Glomerular endothelial cell (primary cell): Measurements from ENCODE around the gene LYPD6B. TPM values are rescaled to one million over a fixed set of nuclear protein-coding genes. Genes with fewer than 3 reads are reported as not detected.

Experiments
- DNase-seq: peaks from one replicate; pipeline ENCODE4 v3.0.0-alpha.2; 2011; ENCODE audit warnings: low read depth, low spot score; ENCODE audit errors: extremely low read depth
- total RNA-seq: library from RNA; depleted of rRNA; stranded (reverse); fragments of >200 nt; gene quantifications from 2 replicates; pipeline ENCODE4 v1.2.3, GENCODE V29; 2015

The LYPD6B gene
- total RNA-seq, 1 donor from 2014 or later, result 1.3 TPM

DNA sequence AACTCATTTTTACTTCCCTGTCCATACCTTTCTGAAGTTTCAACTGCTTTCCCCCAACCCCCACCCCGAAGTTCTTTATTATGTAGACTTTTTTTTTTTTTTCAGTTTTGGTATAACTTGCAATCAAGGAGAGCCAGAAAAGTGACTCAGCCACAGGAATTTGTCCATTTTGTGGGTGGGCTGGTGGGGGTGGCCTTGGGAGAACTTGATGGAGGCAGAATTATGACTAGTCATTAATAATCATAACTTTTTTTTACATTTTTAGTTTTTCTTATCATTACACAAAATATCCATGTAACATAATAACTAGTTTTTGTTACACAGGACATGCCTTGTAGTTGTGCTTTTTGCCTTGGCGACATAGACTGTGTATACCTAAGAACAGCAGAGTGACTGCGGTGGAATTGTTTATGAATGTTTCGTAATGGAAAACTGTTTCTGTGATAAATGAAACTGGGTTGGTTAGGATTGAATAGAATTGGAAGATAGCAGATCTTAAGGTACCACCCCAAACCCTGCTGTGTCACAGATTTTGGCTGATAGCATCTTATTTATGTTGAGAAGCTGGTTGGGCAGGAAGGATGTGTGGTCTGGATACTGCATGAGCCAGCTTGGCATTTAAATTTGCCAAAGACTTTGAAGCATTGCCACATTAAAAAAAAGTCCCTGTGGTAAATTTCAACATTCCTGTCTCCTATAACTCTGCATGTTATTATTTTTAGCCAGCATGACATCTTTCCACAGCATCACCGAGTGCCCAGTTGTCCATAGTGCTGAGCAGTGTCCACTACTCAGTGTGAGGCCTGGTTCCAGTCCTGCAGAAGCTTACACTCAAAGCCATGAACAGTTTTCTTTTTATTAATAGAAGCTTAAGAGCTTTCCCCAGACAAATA, 30.7 kb downstream of the LYPD6B start:
- no peak for DNase-seq

DNA sequence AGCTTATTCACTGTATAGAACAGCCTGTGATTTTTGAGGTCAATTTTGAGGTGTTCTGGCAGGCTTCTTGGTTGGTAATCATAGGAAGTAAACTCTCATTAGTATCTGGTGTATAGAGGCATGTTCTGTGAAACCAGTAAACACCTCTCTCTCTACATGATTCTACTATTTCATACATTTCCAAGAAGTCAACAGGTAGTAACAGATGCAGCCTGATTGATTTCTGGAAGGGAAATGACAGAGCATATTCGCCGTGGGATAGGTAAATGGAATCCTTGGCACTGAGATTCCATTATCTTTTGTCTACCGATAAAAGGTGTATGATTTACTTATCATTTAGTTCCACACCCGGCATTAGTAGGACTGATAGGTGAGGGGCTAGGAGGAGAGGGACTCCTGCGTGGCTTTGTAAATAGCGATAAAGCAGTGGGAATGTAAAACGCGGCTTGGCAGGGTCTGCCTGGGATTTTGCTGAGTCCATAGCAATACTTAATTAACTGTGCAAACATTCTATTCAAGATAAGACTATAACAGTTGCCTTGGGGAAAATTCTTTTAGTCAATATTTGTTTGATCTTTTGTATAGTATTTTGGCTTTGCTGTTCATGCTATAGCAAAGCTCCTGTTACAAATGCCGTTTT, 32.3 kb downstream of the LYPD6B start:
- no peak for DNase-seq

DNA sequence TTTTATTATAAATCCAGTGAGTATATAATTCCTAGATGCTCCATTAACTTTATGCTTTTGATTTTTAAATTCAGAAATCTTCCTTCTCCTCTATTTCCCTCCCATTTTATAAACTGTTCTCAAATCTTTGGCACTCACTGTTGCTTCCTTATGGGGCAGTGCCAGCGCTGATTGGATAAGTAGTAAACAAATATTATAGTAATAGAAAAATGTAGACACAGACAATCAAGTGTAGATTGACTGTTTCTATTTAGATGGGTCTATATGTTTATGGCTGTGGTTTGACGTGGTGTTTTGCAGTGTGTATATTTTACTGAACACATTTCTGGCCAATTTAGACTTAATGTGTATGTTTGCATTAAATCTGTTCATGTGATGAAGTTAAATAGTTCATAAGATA, 36.6 kb downstream of the LYPD6B start:
- DNase-seq, result no peak

DNA sequence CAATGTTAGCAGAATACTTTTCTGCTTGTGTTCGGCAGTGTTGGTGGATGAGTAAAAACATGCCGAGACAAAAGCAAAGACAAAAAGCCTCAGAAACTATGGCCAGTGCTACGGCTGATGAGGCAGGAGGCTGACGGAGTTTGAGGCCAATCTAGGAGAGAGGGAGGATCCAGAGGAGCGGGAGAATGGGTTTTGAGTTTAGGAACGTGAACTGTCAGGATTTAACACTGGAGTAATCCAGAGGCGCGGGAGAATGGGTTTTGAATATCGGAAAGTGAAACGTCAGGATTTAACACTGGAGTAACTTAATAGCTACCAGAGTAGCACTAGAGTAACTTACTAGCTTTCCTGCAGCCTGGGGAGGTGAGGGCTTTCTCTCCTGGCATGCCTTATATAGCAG, 37.4 kb downstream of the LYPD6B start:
- no peak for DNase-seq

DNA sequence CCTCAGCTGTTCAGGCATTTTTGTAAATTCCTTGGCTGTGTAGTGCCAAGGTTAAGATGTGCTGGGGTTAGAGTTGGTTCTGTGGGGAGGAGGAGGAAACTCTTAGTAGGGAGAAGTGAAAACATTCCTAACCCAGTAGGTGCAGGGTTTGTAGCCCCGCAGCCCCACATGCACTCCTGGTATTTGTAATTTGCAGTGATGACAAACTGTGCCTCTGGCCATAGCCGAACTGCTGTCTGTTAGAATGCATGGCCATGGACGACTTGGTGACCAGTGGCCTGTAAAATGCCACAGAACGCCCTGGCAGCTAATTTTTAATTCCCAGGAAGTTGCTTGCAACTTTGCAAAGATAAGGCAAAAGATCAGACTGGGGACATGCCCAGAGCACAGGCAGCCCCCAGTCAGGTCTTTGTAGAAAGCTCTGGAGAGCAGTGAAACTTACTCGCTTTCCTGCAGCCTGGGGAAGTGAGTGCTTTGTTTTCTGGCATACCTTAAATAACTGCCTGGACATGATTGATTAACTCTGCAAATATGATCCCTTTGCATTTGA, 38.4 kb downstream of the LYPD6B start:
- no peak for DNase-seq

DNA sequence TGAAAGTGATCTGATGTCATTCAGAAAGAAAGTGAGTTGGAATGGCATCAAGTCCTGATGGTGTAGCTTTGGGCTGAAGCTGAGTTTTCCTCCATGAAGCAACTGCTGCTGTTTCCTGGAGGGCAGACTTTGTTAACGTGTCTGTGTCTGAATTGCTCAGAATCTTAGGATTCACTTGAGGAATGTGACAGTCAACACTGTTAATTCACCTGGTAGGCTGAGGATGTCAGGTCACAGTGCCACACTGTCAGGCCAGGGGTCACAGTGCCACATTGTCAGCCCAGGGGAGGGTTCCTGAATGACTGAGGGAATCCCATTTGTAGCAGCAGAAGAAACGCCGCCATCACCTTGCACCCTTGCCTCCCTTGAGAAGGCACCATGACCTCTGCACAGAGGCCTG, 39.4 kb downstream of the LYPD6B start:
- DNase-seq, result no peak

DNA sequence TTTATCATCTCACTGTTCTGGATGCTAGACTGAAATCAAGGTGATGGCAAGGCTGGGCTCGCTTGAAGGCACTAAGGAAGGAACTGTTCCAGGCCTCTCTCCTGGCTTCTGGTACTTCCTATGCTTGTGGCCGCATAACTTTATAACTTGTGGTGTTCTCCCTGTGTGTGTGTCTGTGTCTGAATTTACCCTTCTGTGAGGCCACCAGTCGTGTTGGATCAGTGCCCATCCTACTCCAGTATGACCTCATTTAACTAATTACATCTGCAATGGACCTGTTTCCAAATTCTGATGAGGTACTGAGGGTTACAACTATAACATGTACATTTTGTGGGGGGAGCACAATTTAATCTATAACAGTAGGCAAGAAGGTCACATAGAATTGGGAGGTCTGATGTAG, 41.6 kb downstream of the LYPD6B start:
- DNase-seq, result no peak

DNA sequence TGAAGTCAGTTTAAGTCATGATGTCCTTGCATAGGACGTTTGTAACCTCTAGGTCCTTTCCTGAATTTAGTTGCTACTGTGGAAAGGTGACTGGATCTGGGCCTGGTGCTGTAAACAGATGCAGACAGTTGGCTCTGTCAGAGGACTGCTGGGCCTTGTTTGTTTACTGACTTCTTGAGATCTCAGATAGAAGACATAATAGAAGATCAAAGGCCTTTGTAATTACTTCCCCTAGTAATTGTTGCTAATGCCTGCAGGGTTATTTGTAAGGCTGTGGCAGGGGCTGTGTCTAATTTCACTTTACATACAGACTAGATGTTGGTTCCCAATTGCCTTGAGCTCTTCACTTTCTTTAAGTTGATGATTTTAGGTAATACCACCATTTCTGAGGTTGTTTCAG, 42.5 kb downstream of the LYPD6B start:
- DNase-seq, result no peak

DNA sequence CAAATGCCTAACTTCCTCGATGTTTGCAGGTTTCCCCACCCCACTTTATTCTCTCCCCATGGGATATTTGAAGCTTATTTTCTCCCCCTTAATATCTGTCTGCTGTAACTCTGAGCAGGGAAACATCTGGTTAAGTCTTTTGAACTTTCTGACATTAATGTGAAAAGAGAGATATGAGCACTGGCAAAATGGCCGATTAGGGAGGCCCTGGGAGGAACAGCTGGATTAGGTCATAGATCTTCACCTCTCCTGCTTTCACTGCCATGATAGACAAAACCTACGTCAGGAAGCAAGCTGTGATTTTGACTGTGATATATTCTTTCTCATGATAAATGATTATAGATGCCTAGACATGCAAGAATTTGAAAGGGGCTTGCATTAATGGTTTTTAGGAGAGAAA, 43.6 kb downstream of the LYPD6B start:
- no peak for DNase-seq

DNA sequence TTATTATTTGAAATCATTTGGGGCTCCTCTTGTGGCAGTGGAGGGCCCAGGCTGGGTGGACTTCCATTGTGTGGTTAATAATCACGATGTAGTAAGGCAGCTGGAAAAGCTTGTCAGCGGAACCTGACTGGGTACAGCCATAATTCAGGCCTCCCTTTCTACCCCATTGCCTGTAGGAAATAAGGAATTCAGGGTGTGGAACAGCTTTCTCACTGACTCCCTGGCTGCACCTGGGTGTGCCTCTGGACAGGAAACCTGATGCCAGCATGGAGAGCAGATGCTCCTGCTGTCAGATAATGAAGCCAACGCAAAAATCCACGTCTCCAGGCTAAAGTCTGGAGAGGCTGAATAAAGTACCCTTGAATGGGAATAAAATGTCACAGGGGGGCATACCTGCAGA, 44.2 kb downstream of the LYPD6B start:
- no peak for DNase-seq

DNA sequence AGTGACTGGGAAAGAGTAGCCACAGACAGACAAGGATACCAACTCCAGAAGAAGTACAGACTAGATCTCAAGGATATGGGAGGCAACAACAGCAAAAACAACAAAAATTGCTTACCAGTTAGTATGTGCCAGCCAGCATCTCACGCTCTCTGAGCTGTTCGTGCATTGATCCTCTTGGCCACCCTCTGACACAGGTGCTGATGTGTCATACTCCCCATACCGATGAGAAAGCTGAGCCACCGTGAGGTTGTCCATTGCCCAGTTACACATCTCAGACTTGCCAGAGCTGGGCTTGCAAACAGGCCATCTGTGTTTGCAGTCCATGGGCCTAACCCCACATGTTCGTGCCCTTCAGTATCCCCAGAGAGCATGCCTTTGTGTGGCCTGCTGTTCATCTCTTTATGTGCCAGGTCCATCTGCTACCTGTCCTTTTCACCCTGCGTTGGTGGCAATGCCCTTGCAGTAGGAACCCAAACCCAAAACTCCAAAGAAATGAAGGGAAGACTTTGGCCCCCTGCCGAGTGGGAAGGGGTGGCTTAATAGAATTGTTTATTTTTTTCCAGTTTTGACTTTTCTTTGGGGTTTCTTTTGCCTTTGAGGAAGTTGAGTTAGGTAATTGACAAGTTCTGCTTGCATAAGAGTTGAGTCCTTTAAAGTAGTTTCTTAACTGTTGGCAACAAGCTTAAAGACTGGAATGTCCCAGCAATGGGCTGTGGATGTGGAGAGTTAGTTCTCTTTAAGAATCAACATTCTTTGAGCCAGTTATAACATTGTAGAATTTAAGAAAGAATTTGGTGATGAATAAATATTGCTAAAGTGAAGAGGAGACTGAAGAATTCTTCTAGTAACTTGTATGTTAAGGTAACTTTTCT, 46.7 kb downstream of the LYPD6B start:
- no peak for DNase-seq

DNA sequence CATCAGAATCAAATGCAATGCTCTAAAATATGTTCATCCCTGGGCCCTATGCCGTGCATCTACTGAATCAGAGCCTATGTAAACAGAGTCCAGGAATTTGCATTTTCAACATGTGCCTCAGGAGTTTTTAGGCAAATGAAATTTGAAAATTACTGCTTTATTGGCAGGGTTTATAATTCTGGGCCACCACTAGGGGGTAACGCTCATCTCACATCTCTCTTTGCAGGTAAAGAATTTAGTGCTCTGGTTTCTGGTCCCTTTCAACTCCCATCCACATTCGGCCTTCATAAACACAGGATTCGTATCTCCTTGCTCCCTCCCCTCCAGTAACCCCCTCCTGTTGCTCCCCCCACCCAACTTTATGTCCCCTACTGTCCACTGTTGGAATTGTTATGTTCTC, 49.3 kb downstream of the LYPD6B start:
- DNase-seq, result no peak

DNA sequence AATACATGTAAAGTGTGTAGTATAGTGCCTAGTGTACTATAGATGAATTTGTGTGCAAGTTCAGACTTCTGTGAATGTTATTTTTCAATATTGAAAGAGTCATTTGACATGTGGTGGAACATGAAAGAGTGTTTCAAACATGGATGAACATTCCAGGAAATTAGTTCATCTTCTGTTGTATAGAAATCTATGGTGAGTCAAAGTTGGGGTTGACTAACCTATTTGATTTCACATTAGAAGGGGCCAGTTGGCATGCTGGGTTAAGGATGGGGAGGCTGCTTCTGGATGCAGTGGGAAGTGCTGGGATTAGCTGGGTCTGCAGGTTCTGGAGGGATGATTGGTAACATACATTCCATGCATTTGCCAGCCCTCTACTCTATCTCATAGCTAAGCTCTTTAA, 50.6 kb downstream of the LYPD6B start:
- no peak for DNase-seq

DNA sequence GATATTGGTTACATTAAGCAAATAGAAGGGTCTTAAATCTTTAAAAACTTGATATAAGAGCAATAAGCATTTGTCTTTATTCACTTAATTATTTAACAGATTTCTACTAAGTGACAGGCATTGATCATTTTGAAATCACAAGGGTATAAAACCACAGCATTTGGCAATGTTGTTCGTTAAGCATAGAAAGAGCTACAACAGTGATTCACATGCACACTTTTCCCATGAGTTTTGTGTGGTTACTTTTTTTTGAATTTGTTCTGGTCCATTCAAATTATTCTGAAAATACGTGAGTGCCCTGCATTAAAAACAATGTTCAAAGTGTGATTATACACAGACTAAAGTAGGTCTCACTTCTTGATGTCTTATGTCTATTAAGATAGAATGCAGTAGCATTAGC, 52.2 kb downstream of the LYPD6B start:
- no peak for DNase-seq

DNA sequence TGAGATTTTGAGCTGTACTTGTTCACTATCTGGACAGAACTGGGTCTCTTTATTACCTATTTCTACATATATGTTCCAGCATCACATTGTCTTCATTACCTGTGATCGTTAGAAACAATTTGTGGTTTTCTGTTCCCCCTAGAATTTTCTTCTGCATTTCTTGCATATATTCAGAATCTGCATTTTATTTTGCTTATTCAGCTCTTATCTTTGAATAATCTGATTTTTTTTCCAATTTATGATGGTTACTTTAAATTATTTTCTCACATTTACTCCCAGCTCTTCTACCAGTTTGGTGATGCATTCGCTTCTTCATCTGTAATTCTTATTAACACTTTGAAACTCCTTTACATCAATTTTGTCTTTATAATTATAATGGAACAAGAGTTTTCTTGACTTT, 55.1 kb downstream of the LYPD6B start:
- DNase-seq, result no peak

DNA sequence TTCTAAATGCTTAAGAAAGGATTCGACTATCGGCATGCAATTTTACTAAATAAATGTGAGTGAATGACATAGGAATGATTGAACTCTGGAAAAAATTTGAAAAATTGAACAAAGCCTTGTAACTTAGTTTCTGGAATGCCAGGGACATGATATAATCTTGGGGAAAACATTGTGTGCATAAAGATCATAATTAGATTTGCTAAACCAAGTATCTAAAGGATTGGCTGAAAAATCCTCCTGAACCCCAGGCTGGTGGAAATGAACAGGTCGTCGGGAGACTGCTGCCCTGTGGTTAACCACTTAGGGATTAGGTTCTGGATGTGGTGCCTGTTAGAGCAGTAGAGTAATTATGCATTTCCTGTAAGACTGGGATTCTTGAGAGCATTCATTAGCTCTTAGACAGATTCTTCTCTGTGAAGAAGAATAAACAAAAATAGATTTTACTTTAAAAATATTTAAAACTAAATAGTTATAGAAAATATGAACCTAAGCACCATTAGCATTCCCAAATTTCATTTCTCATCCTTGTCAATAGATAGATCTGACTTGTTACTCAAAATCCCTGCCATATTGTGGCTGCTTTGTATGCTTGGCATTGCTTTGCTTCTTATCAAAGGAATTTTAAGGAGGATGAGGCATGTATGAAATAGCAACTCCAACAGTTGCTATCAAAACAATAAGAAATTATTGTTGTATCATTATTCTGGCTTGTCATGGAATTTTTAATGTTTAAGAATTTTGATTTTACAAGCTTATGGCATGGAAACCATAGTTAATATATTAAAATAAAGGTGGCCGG, 55.9 kb downstream of the LYPD6B start:
- DNase-seq, result no peak

DNA sequence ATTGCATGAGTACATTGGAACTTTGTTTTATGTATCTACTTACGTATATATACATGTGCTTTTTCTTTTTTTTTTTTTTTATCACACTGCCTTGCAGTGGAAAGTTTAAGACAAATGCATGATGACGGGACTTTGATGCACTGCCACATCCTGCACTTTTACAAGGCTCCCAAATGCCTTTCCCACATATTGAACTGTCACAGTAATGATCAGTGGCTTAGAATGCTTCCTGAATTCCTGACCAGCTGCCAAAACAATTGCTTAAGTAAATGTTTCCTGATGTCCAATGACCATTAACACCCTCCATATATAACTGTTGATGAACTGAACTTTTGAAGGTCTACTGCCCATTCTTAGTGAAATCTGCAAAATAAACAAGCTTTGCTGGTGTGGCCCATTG, 60.2 kb downstream of the LYPD6B start:
- DNase-seq, result no peak

DNA sequence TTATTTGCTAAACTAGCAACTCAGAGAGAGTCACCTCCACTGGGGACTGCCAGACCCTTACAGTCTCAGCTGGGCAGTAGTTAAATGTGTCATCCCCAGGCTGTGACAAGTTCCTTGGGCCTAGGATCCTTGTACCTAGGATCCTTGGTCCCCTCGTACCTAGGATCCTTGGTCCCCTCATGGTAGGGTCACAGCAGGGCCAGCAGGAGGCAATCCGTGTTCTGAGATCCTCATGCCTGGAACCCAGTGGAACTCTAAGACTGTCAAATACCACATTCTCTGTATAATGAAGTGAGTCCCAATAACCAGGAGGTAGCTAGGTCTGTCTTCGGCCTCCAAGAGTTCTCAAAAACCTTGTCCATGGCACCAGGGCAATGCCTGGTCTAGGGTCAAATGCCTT, 60.8 kb downstream of the LYPD6B start:
- DNase-seq, result no peak

DNA sequence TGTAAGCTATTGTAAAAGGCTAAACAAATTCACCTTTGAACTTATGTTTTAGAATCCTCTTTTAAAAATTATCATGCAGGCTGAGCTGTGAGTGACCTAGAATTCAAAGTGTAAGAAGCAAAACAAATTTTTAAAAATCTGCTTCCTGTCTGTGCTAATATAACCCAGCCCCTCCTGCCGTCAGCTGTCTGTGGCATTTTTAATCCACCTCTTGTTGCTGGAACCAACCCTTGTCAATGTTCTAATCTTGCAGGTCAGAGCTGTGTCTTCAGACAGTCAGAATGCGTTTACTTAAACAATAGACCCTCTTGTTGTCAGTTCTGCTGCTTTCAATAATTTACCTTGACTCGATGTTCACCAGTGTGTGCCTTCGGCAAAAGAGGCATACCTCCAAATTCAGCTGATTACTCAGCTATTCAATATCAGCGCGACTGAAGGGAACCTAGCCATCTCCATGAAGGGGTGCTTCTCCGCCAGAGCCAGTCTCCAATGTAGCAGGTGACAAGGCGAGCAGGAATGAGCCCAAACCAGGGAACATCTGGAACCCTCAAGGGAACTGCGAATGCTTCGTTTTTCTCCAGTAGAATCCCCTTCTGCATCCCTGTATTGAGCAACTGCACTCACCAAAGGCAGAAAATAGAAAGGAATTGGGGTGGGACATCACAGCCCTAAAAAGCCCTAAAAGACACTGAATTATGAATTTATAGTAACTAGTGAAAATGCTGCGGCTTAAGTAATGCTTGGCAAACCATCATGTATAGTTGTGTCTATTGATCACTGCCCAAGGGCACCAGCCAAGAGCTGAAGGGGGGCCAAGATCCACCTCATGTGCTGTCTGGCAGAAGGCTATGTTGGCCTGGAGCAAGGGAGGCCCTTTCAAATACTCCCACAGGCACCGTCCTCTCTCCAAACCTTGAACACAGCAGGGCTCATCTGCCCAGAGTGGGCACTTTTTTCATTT, 62.5 kb downstream of the LYPD6B start:
- no peak for DNase-seq
